ENCODE measurements around the gene PAN3.
A peak's percentile ranks its signal among the peaks of the same experiment; 100 is the strongest.

DNA sequence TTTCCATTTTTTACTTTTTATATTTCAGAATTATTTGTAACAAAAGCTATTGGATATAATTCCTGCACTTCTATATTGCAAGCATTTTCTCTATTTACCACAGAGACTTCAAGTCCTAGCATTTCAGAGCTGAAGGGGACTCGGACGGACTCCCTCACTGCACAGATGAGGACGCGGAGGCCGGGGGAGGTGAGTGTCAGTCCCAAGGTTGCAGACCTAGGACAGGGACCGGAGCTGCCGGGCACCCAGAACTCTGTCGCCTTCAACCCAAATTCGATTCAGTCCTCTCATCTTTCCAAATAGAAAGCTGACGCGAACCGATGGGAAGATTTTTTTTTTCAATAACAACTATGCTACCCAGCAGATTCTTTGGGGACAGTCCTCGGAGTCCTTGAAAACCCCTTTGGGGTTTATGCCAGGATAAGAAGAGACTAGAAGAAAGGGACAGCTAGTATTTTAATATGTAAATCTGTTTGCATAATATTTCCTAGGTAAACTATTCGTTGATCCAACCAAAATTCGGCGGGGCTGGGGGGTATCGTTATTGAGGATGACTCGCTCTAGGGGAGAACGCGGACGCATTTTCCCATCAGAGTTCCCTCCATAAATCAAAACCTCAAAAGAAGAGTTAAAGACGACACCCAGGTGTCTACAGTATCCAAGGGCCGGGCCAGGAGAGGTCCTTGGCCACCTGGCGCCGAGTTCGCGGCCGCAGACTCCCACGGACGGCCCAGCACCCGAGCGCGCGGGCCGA lies 38.8 kb upstream of the PAN3 start:
- TF ChIP-seq EZH2phosphoT487 (IDR thresholded peaks at IDR 0.05; ENCODE audit: insufficient read depth, low read depth) (no peak), EZH2 (IDR thresholded peaks at IDR 0.05; ENCODE audit: insufficient read depth, poor library complexity, severe bottlenecking) (peak; percentile 23)
